HepG2 (cell line): ENCODE measurements around the gene DLG2. TPM values are rescaled to one million over a fixed set of nuclear protein-coding genes. Genes with fewer than 3 reads are reported as not detected.

ENCODE experiments used
- FOXJ3 ChIP-seq: sonication (generic); formaldehyde crosslinking; IDR thresholded peaks from 2 replicates; pipeline ENCODE4 v1.4.0; 2020; ENCODE audit warnings: missing genetic modification reagents, mild to moderate bottlenecking, borderline replicate concordance
- MTA1 ChIP-seq: sonication (generic); formaldehyde crosslinking; IDR thresholded peaks from 2 replicates; pipeline ENCODE4 v1.4.0; 2020; ENCODE audit warnings: missing genetic modification reagents, mild to moderate bottlenecking, borderline replicate concordance
- ZNF790 ChIP-seq: sonication (generic); formaldehyde crosslinking; IDR thresholded peaks from 2 replicates; pipeline ENCODE4 v1.8.0; 2022; ENCODE audit warnings: missing genetic modification reagents, mild to moderate bottlenecking, borderline replicate concordance
- polyA plus RNA-seq, 8 experiments: library from polyadenylated mRNA; depleted of rRNA in 3 of 8; stranded (reverse) in 7 of 8; unstranded in 1 of 8; fragments of >200 nt; fragmentation: Illumina TruSeq in 4 of 8; extraction: Trizol in 4 of 8; gene quantifications; 2 replicates each; pipeline versions ENCODE4 v1.2.1 to v1.2.3, GENCODE V29; 2011 to 2016; ENCODE audit warnings: low read depth in 4 of 8, missing spikeins in 1 of 8, mixed read lengths in 1 of 8; ENCODE audit not compliant: insufficient read depth in 1 of 8
- total RNA-seq, 5 experiments: library from RNA; depleted of rRNA; stranded (reverse); fragments of >200 nt; fragmentation: Illumina TruSeq; extraction: Trizol; gene quantifications; 2 replicates each; pipeline ENCODE4 v1.2.3, GENCODE V29; 2016; ENCODE audit warnings: low read depth in 1 of 5
- TF ChIP-seq, protein P1 (sequence below): sonication (generic); formaldehyde crosslinking; conservative IDR thresholded peaks from 2 replicates; pipeline ENCODE4 v1.4.0; 2020; ENCODE audit warnings: mild to moderate bottlenecking, missing genetic modification reagents, moderate library complexity
- TF ChIP-seq, protein P2 (sequence below): sonication (generic); formaldehyde crosslinking; conservative IDR thresholded peaks from 2 replicates; pipeline ENCODE4 v1.4.0; 2020; ENCODE audit warnings: missing genetic modification reagents
- TF ChIP-seq, protein P3 (sequence below): sonication (generic); formaldehyde crosslinking; IDR thresholded peaks from 2 replicates; pipeline ENCODE4 v1.5.0; 2020; ENCODE audit warnings: mild to moderate bottlenecking, missing genetic modification reagents, borderline replicate concordance

Gene DLG2
- total and polyA plus RNA-seq, 2 of the 13 experiments (the other 11 are each of a cell fraction or from before 2014, with no cell fraction given): 0.46 to 1.0 TPM

DNA sequence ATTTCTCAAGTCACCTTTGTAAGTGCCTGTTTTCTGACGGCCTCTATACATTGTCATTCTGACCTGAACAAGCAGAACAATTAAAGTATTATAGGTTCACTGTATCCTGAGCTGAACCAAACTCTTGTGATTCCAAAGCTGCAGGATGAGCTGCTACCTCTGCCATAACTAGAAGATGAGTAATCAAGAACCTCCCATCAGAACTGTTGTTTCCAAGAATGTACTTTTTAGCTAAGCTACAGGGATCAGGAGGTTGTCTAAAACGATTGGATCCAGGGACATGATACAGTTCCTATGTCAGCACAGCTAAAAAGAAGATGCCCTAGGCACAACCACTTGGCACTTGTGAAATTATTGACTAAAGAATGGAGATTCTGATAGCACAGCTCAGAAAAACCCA, 2052.6 kb downstream of the DLG2 start (continued):
- no peak for TF ChIP-seq MTA1 (CRISPR knock-in tag)
- no peak for TF ChIP-seq FOXJ3 (CRISPR knock-in tag)
- TF ChIP-seq, protein P1, sequence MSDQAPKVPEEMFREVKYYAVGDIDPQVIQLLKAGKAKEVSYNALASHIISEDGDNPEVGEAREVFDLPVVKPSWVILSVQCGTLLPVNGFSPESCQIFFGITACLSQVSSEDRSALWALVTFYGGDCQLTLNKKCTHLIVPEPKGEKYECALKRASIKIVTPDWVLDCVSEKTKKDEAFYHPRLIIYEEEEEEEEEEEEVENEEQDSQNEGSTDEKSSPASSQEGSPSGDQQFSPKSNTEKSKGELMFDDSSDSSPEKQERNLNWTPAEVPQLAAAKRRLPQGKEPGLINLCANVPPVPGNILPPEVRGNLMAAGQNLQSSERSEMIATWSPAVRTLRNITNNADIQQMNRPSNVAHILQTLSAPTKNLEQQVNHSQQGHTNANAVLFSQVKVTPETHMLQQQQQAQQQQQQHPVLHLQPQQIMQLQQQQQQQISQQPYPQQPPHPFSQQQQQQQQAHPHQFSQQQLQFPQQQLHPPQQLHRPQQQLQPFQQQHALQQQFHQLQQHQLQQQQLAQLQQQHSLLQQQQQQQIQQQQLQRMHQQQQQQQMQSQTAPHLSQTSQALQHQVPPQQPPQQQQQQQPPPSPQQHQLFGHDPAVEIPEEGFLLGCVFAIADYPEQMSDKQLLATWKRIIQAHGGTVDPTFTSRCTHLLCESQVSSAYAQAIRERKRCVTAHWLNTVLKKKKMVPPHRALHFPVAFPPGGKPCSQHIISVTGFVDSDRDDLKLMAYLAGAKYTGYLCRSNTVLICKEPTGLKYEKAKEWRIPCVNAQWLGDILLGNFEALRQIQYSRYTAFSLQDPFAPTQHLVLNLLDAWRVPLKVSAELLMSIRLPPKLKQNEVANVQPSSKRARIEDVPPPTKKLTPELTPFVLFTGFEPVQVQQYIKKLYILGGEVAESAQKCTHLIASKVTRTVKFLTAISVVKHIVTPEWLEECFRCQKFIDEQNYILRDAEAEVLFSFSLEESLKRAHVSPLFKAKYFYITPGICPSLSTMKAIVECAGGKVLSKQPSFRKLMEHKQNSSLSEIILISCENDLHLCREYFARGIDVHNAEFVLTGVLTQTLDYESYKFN (CRISPR knock-in tag): no peak
- TF ChIP-seq, protein P2, sequence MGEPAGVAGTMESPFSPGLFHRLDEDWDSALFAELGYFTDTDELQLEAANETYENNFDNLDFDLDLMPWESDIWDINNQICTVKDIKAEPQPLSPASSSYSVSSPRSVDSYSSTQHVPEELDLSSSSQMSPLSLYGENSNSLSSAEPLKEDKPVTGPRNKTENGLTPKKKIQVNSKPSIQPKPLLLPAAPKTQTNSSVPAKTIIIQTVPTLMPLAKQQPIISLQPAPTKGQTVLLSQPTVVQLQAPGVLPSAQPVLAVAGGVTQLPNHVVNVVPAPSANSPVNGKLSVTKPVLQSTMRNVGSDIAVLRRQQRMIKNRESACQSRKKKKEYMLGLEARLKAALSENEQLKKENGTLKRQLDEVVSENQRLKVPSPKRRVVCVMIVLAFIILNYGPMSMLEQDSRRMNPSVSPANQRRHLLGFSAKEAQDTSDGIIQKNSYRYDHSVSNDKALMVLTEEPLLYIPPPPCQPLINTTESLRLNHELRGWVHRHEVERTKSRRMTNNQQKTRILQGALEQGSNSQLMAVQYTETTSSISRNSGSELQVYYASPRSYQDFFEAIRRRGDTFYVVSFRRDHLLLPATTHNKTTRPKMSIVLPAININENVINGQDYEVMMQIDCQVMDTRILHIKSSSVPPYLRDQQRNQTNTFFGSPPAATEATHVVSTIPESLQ (CRISPR knock-in tag): no peak
- TF ChIP-seq ZNF790 (CRISPR knock-in tag): no peak
- TF ChIP-seq, protein P3, sequence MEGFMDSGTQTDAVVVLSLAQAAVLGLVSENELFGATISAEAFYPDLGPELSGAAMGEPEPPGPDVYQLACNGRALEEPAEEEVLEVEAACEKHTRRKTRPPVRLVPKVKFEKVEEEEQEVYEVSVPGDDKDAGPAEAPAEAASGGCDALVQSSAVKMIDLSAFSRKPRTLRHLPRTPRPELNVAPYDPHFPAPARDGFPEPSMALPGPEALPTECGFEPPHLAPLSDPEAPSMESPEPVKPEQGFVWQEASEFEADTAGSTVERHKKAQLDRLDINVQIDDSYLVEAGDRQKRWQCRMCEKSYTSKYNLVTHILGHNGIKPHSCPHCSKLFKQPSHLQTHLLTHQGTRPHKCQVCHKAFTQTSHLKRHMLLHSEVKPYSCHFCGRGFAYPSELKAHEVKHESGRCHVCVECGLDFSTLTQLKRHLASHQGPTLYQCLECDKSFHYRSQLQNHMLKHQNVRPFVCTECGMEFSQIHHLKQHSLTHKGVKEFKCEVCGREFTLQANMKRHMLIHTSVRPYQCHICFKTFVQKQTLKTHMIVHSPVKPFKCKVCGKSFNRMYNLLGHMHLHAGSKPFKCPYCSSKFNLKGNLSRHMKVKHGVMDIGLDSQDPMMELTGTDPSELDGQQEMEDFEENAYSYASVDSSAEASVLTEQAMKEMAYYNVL (CRISPR knock-in tag): no peak
